HG03342 (cell line): Measurements from ENCODE around the gene SPINK8.
"Not testable (repeated sequence)": the region's sequence is repeated elsewhere in the genome, so short reads cannot be mapped to it uniquely, and the experiment has no call there.

ENCODE experiments used
- ATAC-seq: cut with Tn5 transposase; IDR thresholded peaks from one replicate; pipeline ENCODE4 v1.9.1; 2021; ENCODE audit warnings: mild to moderate bottlenecking, moderate library complexity; ENCODE audit not compliant: unreplicated experiment

Gene SPINK8

GRCh38 chr3:48280881-48281280 lies 52.6 kb downstream of the SPINK8 start:
- no peak for ATAC-seq

GRCh38 chr3:48278884-48279559 lies 54.4 kb downstream of the SPINK8 start:
- no peak for ATAC-seq

GRCh38 chr3:48276911-48277641 lies 56.4 kb downstream of the SPINK8 start:
- no peak for ATAC-seq

- no peak for ATAC-seq
Measured at GRCh38 chr3:48275287-48276027, 58.0 kb downstream of the SPINK8 start.

GRCh38 chr3:48274452-48274851 lies 59.0 kb downstream of the SPINK8 start:
- ATAC-seq, result no peak

- ATAC-seq, result no peak
Measured at GRCh38 chr3:48273594-48274211, 59.8 kb downstream of the SPINK8 start.

GRCh38 chr3:48271763-48272498 lies 61.5 kb downstream of the SPINK8 start:
- no peak for ATAC-seq

- not testable (repeated sequence) for ATAC-seq
Measured at GRCh38 chr3:48271223-48271622, 62.2 kb downstream of the SPINK8 start.

GRCh38 chr3:48270306-48270705 lies 63.2 kb downstream of the SPINK8 start:
- no peak for ATAC-seq

GRCh38 chr3:48269592-48269991 lies 63.9 kb downstream of the SPINK8 start:
- ATAC-seq, result no peak

GRCh38 chr3:48268936-48269561 lies 64.4 kb downstream of the SPINK8 start:
- no peak for ATAC-seq

- no peak for ATAC-seq
Measured at GRCh38 chr3:48268381-48268935, 65.0 kb downstream of the SPINK8 start.

- ATAC-seq, result no peak
Measured at GRCh38 chr3:48267782-48268181, 65.7 kb downstream of the SPINK8 start.

- no peak for ATAC-seq
Measured at GRCh38 chr3:48258530-48258929, 74.9 kb downstream of the SPINK8 start.
